Prostate gland (tissue), 2 donors: Measurements from ENCODE around the gene POU3F3.

Experiments
- POLR2A ChIP-seq: fragments of 450-650 bp; IDR thresholded peaks from one replicate; pipeline ENCODE4 v1.6.1; 2016; ENCODE audit warnings: antibody characterized with exemption, mild to moderate bottlenecking
- POLR2AphosphoS5 ChIP-seq: sonication (generic); formaldehyde crosslinking; IDR thresholded peaks from one replicate; pipeline ENCODE4 v1.6.1; 2017; ENCODE audit warnings: antibody characterized with exemption
- TF ChIP-seq, protein P1 (sequence below), 4 experiments: fragments of 200-600 bp in 2 of 4; fragments of 450-650 bp in 2 of 4; sonication (generic) in 2 of 4; IDR thresholded peaks; 1 replicate in 3 of 4; 2 replicates in 1 of 4; pipeline ENCODE4 v1.5.1; 2016 to 2019; ENCODE audit warnings: antibody characterized with exemption in 4 of 4, mild to moderate bottlenecking in 2 of 4, moderate library complexity in 2 of 4

DNA sequence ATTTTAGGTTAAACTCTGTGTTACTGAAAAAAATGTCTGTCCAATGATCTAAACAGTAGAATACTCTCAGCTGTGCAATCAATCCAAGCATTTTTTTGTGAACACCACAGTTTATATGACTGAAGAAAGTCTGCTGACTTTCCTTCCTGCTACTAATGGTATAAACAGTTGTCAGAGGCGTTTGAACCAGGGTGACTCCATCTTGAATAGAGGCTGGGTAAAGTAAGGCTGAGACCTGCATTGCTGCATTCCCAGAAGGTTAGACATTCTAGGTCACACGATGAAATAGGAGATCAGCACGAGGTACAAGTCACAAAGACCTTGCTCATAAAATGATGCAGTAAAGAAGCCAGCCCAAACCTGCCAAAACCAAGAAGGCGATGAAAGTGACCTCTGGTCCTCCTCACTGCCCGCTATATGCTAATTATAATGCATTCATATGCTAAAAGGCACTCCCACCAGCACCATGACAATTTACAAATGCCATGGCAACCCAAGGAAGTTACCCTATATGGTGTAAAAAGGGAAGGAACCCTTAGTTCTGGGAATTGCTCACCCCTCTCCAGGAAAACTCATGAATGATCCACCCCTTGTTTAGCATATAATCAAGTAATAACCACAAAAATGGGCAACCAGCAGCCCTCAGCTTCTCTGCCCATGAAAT, 31.3 kb downstream of the POU3F3 start:
- TF ChIP-seq, protein P1, sequence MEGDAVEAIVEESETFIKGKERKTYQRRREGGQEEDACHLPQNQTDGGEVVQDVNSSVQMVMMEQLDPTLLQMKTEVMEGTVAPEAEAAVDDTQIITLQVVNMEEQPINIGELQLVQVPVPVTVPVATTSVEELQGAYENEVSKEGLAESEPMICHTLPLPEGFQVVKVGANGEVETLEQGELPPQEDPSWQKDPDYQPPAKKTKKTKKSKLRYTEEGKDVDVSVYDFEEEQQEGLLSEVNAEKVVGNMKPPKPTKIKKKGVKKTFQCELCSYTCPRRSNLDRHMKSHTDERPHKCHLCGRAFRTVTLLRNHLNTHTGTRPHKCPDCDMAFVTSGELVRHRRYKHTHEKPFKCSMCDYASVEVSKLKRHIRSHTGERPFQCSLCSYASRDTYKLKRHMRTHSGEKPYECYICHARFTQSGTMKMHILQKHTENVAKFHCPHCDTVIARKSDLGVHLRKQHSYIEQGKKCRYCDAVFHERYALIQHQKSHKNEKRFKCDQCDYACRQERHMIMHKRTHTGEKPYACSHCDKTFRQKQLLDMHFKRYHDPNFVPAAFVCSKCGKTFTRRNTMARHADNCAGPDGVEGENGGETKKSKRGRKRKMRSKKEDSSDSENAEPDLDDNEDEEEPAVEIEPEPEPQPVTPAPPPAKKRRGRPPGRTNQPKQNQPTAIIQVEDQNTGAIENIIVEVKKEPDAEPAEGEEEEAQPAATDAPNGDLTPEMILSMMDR (IDR thresholded peaks at IDR 0.05): no peak
- TF ChIP-seq POLR2A (no peak), POLR2AphosphoS5 (no peak)
